Cardiac fibroblast (primary cell): ENCODE measurements around the gene SHISA9.

Experiments used
- DNase-seq, 2 donors: peaks; one replicate each; pipeline versions ENCODE4 v3.0.0 to v3.0.0-alpha.2; 2010; ENCODE audit warnings: low read depth in 2 of 2
- H3K4me3 ChIP-seq, 2 donors: replicated peaks in 1 of 2; 1 replicate in 1 of 2; 2 replicates in 1 of 2; pipeline ENCODE4 v1.5.1; 2011; ENCODE audit warnings: low read depth in 2 of 2, low read length in 2 of 2, mild to moderate bottlenecking in 2 of 2, moderate library complexity in 1 of 2
- CTCF ChIP-seq: IDR thresholded peaks from one replicate; pipeline ENCODE4 v1.5.1; 2011; ENCODE audit warnings: low read depth, mild to moderate bottlenecking, low read length, inconsistent platforms

The SHISA9 gene

GRCh38 chr16:13083681-13084080 is 182.3 kb downstream of the SHISA9 start:
- no peak for TF ChIP-seq CTCF
- DNase-seq: no peak
- no peak overlapping the region for H3K4me3 ChIP-seq

GRCh38 chr16:13084331-13084730 is 182.9 kb downstream of the SHISA9 start:
- H3K4me3 ChIP-seq: no peak overlapping the region
- no peak for DNase-seq
- no peak for TF ChIP-seq CTCF

- DNase-seq: no peak
- TF ChIP-seq CTCF: no peak
- no peak overlapping the region for H3K4me3 ChIP-seq
Observed at GRCh38 chr16:13093661-13094060, 192.3 kb downstream of the SHISA9 start.

- no peak for DNase-seq
- no peak for TF ChIP-seq CTCF
- H3K4me3 ChIP-seq: no peak overlapping the region
Observed at GRCh38 chr16:13095061-13095460, 193.7 kb downstream of the SHISA9 start.

GRCh38 chr16:13098536-13098935 is 197.1 kb downstream of the SHISA9 start:
- no peak for TF ChIP-seq CTCF
- DNase-seq: no peak
- H3K4me3 ChIP-seq: no peak overlapping the region

- no peak for DNase-seq
- no peak overlapping the region for H3K4me3 ChIP-seq
- TF ChIP-seq CTCF: no peak
Observed at GRCh38 chr16:13099822-13100221, 198.4 kb downstream of the SHISA9 start.

- DNase-seq: no peak
- no peak for TF ChIP-seq CTCF
Observed at GRCh38 chr16:13100970-13101369, 199.6 kb downstream of the SHISA9 start.

More at GRCh38 chr16:13100970-13101369, 199.6 kb downstream of the SHISA9 start:
- no peak overlapping the region for H3K4me3 ChIP-seq
